Muscle of leg (tissue), 11 donors: ENCODE results near the gene LIPA. TPM values are rescaled to one million over a fixed set of nuclear protein-coding genes. Genes with fewer than 3 reads are reported as not detected.

Experiments used
- DNase-seq: peaks from one replicate; pipeline ENCODE4 v3.0.0; 2013
- H3K27ac ChIP-seq: one replicate; pipeline ENCODE4 v1.5.1; 2013; ENCODE audit warnings: mild to moderate bottlenecking, low read length, control low read depth
- H3K27me3 ChIP-seq: one replicate; pipeline ENCODE4 v1.6.1; 2013; ENCODE audit warnings: low read length; ENCODE audit not compliant: control insufficient read depth, insufficient read depth
- H3K36me3 ChIP-seq: one replicate; pipeline ENCODE4 v1.6.1; 2013; ENCODE audit warnings: low read length; ENCODE audit not compliant: control insufficient read depth, insufficient read depth
- H3K4me1 ChIP-seq: one replicate; pipeline ENCODE4 v1.6.1; 2013; ENCODE audit warnings: low read length; ENCODE audit not compliant: control insufficient read depth, insufficient read depth
- H3K4me3 ChIP-seq: one replicate; pipeline ENCODE4 v1.5.1; 2013; ENCODE audit warnings: low read length, control low read depth
- H3K9me3 ChIP-seq: replicated peaks from 2 replicates; pipeline ENCODE4 v1.6.1; 2013; ENCODE audit warnings: low read depth, low read length; ENCODE audit not compliant: control insufficient read depth
- WGBS: methylation state at CpG from one replicate; pipeline ENCODE4 v1.1.5; 2013; ENCODE audit warnings: missing lambda C conversion rate; ENCODE audit not compliant: insufficient coverage; 5-methylcytosine and 5-hydroxymethylcytosine counted together
- polyA plus RNA-seq, 8 donors: library from polyadenylated mRNA; unstranded; fragments of 120-200 nt; gene quantifications; one replicate each; pipeline versions ENCODE4 v1.2.1 to v1.2.3, GENCODE V29; 2013; ENCODE audit warnings: inconsistent platforms in 1 of 8, low replicate concordance in 1 of 8; ENCODE audit not compliant: insufficient read length in 8 of 8, insufficient read depth in 1 of 8
- total RNA-seq: library from RNA; stranded (reverse); fragments of 120-200 nt; gene quantifications from one replicate; pipeline ENCODE4 v1.2.4, GENCODE V29; 2013

LIPA gene
- total and polyA plus RNA-seq, 9 donors: 26.8 to 51.3 (median 34.0) TPM

DNA sequence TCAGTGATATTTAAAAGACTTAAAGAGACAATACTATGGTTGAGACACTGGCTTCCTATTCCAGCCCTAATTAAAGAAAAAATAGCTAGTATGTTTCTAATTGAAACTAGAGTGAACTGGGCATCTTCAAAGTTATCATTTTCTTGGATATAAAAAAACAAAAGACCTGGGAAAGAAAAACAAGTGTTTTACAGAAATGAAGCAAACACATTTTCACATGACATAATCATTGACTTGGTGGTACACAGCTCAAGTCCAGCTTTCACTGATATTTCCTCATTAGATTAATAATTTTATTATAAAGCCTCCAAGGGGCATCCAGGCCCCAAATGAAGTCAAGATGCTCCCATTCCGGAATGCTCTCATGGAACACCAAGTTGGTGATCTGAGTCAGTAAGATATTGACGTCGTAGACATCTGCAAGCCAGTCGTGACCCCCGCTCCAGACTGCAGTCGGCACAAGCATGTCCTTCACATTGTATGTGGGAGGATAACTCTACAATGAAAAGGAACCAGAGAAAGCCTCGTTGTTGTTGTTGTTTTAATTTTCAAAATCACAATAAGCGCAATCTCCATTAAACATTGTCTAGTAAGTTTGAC lies 36.9 kb downstream of the LIPA start:
- Histone ChIP-seq H3K36me3 (peaks cover 5% of the 10 kb centered on the region), H3K4me1 (no peaks in the 10 kb centered on the region), H3K27ac (no peak overlapping the region), H3K27me3 (peaks cover 3% of the 10 kb centered on the region), H3K9me3 (no peaks in the 10 kb centered on the region), H3K4me3 (no peak overlapping the region)
- WGBS: 83% methylated on average over 2 of the region's 8 CpGs
- DNase-seq: no peak

DNA sequence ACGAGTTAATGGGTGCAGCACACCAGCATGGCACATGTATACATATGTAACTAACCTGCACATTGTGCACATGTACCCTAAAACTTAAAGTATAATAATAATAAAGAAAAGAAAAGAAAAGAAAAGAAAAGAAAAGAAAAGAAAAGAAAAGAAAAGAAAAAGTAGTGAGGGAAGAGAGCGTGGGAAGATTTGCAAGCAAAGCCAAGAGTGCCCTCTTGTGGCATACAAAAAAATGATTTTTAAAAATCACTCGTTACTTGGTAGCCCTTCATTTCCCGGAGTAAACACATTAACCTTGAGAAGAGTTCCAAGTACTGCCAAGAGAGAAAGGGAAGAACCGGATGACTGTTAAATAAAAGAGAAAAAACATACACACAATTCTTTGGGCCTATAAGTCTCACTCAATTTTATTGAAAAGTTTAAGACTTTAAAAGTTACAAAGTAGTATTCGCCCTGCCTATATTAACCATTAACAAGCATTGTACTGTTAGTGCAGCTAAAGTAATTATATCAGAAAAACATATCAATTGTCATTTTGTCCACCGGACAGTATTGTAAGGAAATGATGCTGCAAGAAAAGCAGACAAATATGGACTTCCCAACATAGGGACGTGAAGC lies 38.3 kb downstream of the LIPA start:
- Histone ChIP-seq H3K4me3 (no peak overlapping the region), H3K9me3 (no peaks in the 10 kb centered on the region), H3K36me3 (peaks cover 5% of the 10 kb centered on the region), H3K27me3 (peaks cover 6% of the 10 kb centered on the region), H3K4me1 (peaks cover 2% of the 10 kb centered on the region), H3K27ac (no peak overlapping the region)
- WGBS: no CpG with 5 or more reads among the region's 8 CpGs
- peak; percentile 72 for DNase-seq

DNA sequence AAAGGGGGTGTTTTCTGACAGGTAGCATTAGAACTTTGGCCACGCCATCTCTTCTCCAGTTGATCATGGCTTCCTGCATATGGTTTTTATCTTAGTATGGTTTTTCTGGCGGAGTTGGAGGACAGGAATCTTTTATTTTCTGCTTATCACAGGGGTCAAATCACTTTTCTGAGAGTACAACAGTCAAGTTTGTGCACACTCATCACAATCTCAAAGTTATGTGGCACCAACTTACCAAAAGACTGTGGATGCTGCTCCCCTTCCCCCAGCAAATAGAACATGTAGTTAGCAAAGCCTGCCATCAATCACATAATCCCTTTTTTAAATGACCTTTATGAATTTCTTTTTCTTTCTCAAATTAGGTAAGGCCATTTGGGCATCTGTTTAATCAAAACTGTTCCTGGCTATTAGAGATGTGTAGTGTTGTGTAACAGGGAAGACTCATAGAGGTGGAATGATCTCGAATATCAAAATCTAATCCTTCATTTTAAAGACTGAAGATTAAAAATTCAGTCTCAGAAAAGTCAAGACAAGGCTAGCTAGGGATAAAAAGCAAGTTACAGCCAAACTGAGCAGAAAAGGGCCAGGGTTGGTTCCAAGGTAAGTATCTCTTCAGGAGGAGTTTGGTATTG lies 40.7 kb downstream of the LIPA start:
- no peak for DNase-seq
- Histone ChIP-seq H3K27ac (no peak overlapping the region), H3K36me3 (peaks cover 5% of the 10 kb centered on the region), H3K9me3 (no peaks in the 10 kb centered on the region), H3K27me3 (peaks cover 26% of the 10 kb centered on the region), H3K4me1 (peaks cover 18% of the 10 kb centered on the region), H3K4me3 (no peak overlapping the region)
- WGBS: no CpG with 5 or more reads among the region's 3 CpGs

DNA sequence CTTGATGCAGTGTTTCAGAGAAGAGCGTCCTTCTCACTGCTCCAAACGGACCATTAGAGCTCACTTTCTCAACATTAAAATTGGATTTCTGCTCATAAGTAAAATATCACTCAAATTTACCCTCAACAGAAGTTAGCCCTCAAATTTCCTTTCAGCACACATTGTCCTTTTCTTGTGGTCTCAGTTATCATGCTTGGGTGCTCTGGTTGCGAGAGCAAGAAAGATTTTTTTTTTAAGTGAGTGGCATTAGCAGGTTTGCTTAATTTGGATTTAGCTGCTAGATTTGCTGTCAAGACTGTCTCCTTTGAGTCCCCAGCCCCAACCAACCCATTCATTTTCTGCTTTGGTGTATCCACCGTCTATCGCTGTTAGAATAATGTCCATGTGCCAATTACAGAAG lies 41.9 kb downstream of the LIPA start:
- WGBS: 93% methylated on average over 3 of the region's 5 CpGs
- no peaks in the 10 kb centered on the region for H3K9me3 ChIP-seq

DNA sequence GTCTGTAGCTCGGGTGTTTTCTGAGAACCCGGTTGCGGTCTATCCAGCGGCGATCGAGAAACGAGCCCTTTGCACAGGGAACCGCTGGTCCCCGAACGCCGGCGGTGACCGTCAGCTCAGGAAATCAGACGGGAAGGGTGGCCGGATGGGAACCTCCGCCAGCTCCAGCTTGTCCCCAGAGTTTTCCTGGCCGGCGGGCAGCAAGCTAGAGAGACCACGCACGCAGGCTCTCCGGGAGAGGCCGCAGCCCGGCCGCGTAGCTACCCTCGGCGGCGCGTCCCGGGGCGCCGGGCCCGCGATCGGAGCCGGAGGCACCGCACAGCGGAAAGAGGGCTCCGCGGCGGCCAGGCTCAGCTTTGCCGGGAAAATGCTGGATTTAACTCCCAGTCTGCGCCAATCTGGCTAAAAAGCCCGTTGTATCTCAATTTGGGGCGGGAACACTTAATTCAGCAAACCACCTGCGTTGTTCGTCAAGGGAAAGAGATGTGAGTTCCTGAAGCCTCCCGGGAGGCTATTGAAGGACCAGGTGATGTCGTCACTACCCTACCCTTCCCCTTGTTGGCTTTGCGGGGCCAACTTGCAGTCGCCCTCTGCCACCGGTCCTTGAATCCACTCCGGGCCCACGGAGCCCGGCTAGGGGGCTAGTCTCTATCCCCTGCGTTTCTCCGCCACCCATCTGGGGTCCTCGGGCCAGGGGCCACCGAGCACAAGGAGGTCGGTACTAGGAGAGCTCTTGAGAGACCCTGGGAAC lies 43.6 kb downstream of the LIPA start:
- Histone ChIP-seq H3K4me3 (peak overlapping the region; percentile 49), H3K27ac (peak overlapping the region; percentile 11), H3K36me3 (no peaks in the 10 kb centered on the region), H3K9me3 (no peaks in the 10 kb centered on the region), H3K4me1 (peaks cover 18% of the 10 kb centered on the region), H3K27me3 (peaks cover 36% of the 10 kb centered on the region)
- 3% methylated on average over 58 of the region's 60 CpGs for WGBS
- DNase-seq: peak; percentile 65

More for the DNA sequence above, 41.9 kb downstream of the LIPA start:
- H3K4me1 ChIP-seq: peaks cover 18% of the 10 kb centered on the region
- no peak overlapping the region for H3K4me3 ChIP-seq
- H3K27me3 ChIP-seq: peaks cover 30% of the 10 kb centered on the region
- no peaks in the 10 kb centered on the region for H3K36me3 ChIP-seq
- H3K27ac ChIP-seq: no peak overlapping the region
- DNase-seq: no peak

DNA sequence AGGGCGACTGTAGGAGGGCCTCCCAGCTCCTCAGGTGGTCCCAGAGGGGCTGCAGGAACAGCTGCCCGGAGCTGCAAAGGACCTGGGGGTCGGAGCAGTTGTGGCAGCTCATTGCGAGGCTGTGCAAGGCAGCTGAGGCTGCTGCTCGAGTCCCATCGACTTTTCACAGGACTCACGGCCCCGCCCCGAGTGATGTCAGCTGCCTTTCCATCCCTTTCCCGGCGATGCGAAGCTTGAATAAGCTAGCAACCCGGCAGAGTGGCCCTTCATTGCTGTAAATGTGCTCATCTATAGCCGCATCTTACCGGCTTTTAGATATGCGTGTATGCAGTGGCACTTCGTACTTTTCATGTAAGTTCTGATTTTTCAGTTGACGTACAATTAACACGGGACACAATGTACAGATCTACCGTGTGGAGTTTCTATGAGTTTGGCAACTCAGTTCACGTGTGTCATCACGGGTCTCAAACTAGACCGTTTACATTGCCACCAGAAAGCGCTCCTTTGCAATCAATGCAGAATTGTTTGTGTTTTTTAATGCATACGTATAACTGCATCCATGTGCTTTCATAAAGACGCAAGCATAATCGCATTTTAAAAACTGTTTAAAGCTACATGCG lies 44.3 kb downstream of the LIPA start, which contains the start of gene CH25H:
CH25H (minus strand) TSS at position 137 of the 620 bp plus-strand sequence; CDS start at position 112, 25 bp downstream.
- peaks cover 18% of the 10 kb centered on the region for H3K4me1 ChIP-seq
- H3K4me3 ChIP-seq: peak within 1 kb of the TSS; percentile 49
- H3K36me3 ChIP-seq: no peaks in the 10 kb centered on the region
- peak; percentile 93 for DNase-seq
- 0% methylated on average over 22 of the region's 28 CpGs for WGBS
- H3K27ac ChIP-seq: peak within 1 kb of the TSS; percentile 11
- peaks cover 36% of the 10 kb centered on the region for H3K27me3 ChIP-seq
- H3K9me3 ChIP-seq: no peaks in the 10 kb centered on the region

DNA sequence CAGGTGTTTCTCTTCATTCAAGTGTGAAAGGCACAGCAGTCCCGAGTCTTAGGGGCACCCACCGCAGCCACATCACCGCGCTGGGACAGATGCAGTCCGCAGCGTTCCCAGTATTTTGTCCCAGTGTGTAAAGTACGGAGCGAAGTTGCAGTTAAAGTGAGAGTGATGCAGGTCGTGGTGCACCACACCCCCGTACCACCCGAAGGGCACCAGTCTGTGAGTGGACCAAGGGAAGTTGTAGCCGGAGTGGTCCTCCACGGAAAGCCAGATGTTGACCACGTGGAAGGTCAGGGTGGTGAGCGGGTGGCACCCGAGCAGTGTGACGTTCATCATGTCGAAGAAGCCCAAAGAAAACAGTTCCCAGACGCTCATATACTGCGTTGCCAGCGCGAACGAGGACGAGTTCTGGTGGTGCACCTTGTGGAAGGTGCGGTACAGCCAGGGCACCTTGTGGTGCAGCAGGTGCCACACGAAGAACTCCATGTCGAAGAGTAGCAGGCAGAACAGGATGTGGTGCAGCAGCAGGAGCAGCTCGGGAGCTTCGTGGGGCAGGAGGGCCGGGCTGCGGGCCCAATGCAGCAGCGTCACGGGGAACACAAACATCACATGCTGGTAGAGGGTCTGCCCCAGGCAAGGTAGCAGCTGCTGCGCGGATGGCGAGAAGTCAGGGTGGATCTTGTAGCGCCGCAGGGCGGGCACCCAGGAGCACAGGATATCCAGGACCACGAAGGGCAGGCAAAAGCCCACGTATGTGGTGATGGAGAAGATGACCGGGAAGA lies 45.0 kb downstream of the LIPA start:
- H3K4me3 ChIP-seq: peak overlapping the region; percentile 49
- H3K27me3 ChIP-seq: peaks cover 36% of the 10 kb centered on the region
- H3K9me3 ChIP-seq: no peaks in the 10 kb centered on the region
- DNase-seq: no peak
- no peaks in the 10 kb centered on the region for H3K36me3 ChIP-seq
- WGBS: 11% methylated on average over 37 of the region's 42 CpGs
- peaks cover 18% of the 10 kb centered on the region for H3K4me1 ChIP-seq
- H3K27ac ChIP-seq: no peak overlapping the region

DNA sequence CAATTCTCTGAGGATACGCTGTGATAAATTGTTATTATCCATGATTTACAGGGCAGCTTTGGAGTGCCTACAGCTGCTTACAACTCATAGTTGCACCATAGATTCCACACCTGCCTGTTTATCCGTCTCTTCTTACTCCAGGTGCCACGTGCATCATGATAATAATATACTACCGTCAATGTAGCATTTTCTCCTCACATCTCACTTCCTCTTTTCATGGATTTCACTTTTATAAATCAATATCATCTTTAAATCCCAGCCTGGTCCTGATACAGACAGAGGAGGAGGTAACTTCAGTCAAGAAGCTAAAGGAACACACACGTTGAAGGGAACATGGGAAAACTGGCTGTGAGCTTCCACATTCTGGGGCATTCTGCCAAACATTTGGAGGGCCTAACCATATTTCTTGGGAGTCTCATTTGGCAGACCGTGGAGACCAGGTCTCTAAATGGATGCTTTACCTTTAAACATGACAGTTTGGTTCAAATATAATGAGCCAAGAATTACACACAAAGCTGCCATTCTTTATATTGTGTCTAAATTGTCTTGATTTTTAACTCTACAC lies 46.9 kb downstream of the LIPA start:
- no peak for DNase-seq
- WGBS: 38% methylated on average over 3 of the region's 6 CpGs
- H3K4me1 ChIP-seq: peaks cover 18% of the 10 kb centered on the region
- H3K9me3 ChIP-seq: no peaks in the 10 kb centered on the region
- H3K27ac ChIP-seq: no peak overlapping the region
- H3K4me3 ChIP-seq: no peak overlapping the region
- H3K27me3 ChIP-seq: peaks cover 33% of the 10 kb centered on the region
- H3K36me3 ChIP-seq: no peaks in the 10 kb centered on the region

DNA sequence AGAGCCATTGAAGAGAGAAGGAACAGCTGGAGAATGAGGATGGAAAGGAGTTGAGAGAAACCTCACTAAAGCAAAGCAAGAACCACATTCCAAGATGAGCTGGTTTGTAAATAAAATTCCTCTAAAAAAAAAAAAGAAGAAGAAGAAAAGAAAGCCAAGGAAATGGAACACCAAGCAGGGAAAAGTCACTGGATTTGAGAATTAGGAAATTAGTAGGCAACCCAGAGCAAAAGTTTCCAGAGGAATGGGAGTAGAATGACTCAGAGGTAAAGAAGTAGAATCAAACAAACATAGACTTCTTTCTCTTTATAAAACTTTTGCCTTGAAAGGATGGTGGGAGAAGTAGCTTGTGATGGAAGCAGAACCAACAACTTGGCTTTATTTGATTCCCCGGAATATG lies 48.3 kb downstream of the LIPA start:
- no peak for DNase-seq
- 100% methylated on average over 1 of the region's 1 CpG for WGBS

More for the DNA sequence above, 48.3 kb downstream of the LIPA start:
- H3K9me3 ChIP-seq: no peaks in the 10 kb centered on the region
- H3K36me3 ChIP-seq: no peaks in the 10 kb centered on the region
- H3K4me3 ChIP-seq: no peak overlapping the region
- peaks cover 15% of the 10 kb centered on the region for H3K4me1 ChIP-seq
- no peak overlapping the region for H3K27ac ChIP-seq
- peaks cover 30% of the 10 kb centered on the region for H3K27me3 ChIP-seq
